Measurements from ENCODE around the gene ASB16. TPM values are rescaled to one million over a fixed set of nuclear protein-coding genes. Genes with fewer than 3 reads are reported as not detected.

The ASB16 gene
- total RNA-seq, 4 donors from 2014 or later, result 0.19 TPM; not detected in 3

GRCh38 chr17:44212507-44213402 is 42.3 kb downstream of the ASB16 start:
- ATAC-seq (ENCODE audit: low FRiP score) (no peak), DNase-seq (ENCODE audit: low spot score) (no peak)
- TF ChIP-seq, protein P1, sequence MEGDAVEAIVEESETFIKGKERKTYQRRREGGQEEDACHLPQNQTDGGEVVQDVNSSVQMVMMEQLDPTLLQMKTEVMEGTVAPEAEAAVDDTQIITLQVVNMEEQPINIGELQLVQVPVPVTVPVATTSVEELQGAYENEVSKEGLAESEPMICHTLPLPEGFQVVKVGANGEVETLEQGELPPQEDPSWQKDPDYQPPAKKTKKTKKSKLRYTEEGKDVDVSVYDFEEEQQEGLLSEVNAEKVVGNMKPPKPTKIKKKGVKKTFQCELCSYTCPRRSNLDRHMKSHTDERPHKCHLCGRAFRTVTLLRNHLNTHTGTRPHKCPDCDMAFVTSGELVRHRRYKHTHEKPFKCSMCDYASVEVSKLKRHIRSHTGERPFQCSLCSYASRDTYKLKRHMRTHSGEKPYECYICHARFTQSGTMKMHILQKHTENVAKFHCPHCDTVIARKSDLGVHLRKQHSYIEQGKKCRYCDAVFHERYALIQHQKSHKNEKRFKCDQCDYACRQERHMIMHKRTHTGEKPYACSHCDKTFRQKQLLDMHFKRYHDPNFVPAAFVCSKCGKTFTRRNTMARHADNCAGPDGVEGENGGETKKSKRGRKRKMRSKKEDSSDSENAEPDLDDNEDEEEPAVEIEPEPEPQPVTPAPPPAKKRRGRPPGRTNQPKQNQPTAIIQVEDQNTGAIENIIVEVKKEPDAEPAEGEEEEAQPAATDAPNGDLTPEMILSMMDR (IDR thresholded peaks at IDR 0.05), result no peak

- no peak for ATAC-seq (ENCODE audit: low FRiP score)
- TF ChIP-seq, protein P1 (IDR thresholded peaks at IDR 0.05), result no peak
- no peak for DNase-seq (ENCODE audit: low spot score)
These were observed 43.1 kb downstream of the ASB16 start for GRCh38 chr17:44213403-44214229.

DNA sequence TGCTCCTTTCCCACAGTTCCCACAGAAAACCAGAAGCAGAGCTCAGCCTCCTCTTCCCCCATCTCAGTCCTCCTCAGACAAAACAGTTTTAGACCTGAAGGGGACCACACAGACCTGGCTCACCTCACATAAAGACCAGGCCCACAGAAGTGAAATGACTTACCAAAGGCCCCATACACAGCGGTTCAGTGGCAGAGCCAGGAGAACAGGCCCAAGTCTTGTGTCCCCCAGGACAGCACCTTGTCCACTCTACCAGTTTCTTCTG is 43.7 kb downstream of the ASB16 start:
- DNase-seq (ENCODE audit: low spot score) (no peak), ATAC-seq (ENCODE audit: low FRiP score) (no peak)
- TF ChIP-seq, protein P1 (IDR thresholded peaks at IDR 0.05), result no peak

- TF ChIP-seq, protein P1 (IDR thresholded peaks at IDR 0.05), result no peak
- ATAC-seq (ENCODE audit: low FRiP score), result no peak
- no peak for DNase-seq (ENCODE audit: low spot score)
These were observed 44.4 kb downstream of the ASB16 start for GRCh38 chr17:44214896-44215295.

DNA sequence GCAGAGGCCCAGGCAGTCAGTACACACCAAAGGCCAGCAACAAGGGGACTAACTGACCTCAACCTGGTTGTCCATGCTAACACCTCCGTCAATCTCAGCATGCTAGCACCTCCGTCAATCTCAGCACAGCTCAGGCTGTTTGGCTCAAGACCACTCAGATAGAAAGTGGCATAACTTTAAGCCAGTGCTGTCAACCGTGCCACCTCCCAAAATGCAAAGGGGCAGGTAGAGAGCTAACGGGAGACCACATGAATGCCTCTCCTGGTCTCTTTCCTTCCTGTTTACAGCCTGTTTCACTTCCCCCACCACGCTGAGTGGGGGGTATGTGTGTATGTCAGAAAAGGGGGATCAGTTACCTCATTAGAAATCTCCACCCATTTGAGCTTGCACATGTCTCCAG is 45.7 kb downstream of the ASB16 start:
- ATAC-seq (ENCODE audit: low FRiP score), result no peak
- TF ChIP-seq, protein P1 (IDR thresholded peaks at IDR 0.05), result no peak
- no peak for DNase-seq (ENCODE audit: low spot score)

DNA sequence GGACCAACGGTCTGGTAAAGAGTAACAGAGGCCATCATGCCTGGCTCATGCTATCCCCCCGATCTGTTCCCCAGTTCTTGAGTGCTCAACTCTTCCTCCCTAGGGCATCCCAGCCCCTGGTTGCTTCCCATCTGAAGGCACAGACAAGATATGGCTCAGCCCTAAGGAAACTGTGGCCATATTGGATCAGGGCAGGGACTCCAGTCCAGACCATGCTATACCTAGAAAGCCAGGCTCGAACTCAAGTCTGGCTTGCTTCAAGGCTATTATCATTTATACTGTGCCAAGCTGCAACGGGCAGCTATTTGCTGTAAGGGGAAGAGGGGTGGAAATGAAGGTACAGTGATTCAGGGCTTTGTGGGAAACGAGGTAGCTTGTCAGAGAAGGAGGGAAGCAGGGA is 46.2 kb downstream of the ASB16 start:
- no peak for ATAC-seq (ENCODE audit: low FRiP score)
- TF ChIP-seq, protein P1 (IDR thresholded peaks at IDR 0.05), result no peak
- DNase-seq (ENCODE audit: low spot score), result no peak

Measured in omental fat pad (tissue), 4 donors.